GM18868 (cell line): ENCODE data around the gene GRB10.
"Not testable (repeated sequence)": the region's sequence is repeated elsewhere in the genome, so short reads cannot be mapped to it uniquely, and the experiment has no call there.

Experiments used
- ATAC-seq: cut with Tn5 transposase; IDR thresholded peaks from one replicate; pipeline ENCODE4 v1.9.1; 2021; ENCODE audit warnings: mild to moderate bottlenecking, moderate library complexity; ENCODE audit not compliant: unreplicated experiment

GRB10 gene

DNA sequence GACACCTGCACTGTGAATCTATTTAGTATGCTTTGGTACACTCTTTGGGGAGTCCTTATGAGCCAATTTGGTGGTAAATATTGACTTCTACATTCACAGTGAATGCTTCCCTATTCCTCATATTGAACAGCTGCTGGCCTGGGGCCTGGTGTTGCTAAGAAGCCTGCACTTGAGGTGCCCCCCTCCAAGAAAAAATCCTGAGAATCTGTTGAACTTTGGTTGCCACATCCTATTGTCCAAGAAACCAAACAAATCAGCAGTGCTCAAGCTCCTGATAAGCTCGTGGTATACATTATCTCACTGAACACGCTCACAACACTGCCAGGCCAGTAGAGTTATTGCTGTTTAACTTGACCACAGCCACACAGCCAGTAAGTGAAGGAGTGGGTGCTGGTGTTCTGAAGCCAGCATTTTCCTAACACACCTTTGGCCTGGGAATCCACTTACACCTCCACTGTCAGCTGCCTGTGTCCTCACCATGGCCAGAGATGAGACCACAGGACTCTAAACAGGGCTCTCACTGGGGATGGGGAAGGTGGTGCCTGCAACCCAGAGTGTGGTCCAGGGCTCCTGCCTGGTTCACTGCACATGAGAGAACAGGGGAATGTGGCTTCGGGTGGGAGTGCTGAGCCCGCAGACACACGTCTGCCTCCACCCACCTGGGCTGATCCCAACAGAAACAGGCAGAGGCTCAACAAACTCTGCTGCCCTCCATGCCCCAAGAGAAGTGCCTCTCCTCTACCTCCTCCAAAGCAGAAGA lies 224.2 kb downstream of the GRB10 start:
- ATAC-seq = no peak

DNA sequence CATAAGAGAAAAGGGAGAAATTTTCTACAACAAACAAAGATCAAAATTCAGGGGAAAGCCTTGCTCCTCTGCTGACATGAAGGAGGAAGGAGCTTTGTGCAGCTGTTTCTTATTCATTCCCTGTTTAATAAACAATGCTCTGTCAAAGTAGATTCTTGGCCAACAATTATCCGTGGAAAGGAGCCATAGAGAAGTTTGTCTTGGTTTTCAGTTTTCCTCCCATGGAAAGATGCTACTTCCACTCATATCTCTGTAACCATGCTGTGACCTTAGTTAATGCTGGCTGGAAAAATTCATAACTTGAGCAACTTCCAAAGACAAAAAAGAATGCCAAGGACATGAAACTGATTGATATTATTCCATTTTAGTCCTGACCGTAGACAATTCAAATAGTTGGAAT lies 225.6 kb downstream of the GRB10 start:
- ATAC-seq = no peak

DNA sequence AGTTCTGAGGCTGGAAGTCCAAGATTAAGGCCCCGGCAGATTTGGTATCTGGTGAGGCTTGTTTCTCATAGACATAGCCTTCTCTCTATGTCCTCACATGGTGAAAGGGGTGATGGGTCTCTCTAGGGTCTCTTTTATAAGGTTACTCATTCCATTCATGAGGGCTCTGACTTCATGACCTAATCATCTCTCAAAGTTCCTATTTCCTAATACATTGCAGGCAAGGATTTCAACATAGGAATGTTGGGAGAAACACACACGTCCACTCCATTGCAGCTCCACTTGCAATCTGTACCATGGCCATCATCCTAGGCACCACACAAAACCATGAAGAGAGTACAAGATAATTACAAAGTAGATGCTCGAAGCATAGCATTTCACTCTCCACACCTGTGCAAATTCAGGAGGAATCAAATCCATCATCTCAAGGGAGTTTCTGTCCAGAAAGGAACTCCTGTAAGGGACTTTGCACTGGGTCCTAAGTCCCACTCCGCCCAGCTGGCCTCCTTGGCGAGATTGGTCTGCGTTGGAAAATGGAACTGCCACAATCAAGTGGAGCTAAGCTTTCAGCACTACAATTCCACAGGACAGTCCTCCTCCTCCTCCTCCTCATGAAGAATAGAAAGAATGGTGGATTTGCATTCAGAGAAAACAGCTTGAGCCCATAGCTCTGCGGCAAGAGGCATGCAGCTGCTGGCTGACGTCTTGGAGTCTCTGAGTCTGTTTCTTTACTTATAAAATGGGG lies 226.3 kb downstream of the GRB10 start:
- ATAC-seq = no peak

- ATAC-seq = no peak
These were observed 227.0 kb downstream of the GRB10 start for GRCh38 chr7:50555594-50556140.

GRCh38 chr7:50554431-50555322 lies 228.0 kb downstream of the GRB10 start:
- ATAC-seq = no peak

GRCh38 chr7:50553973-50554372 lies 228.7 kb downstream of the GRB10 start:
- ATAC-seq = no peak

- no peak for ATAC-seq
These were observed 229.8 kb downstream of the GRB10 start for GRCh38 chr7:50552921-50553320.

DNA sequence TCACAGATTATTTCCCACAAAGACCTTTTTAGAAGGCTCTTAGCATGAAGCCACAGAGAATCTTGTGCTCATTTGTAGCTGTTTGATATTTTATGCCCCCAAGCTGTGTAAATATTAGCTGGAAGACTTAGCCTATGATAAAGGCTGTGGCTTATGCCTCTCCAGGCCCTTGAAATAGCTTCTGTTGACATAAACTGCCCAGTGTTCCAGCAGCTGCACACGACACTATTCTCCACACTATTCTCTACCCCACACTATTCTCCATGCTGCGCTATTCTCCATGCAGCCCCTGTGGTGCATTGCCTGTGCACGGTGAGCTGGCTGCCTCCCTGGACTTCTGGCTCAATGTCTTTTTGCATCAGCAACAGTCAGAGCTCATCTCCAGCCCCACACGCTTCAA lies 230.6 kb downstream of the GRB10 start:
- no peak for ATAC-seq

- ATAC-seq = not testable (repeated sequence)
These were observed 237.1 kb downstream of the GRB10 start for GRCh38 chr7:50545613-50546012.

GRCh38 chr7:50544992-50545391 lies 237.7 kb downstream of the GRB10 start:
- no peak for ATAC-seq

- ATAC-seq = no peak
These were observed 238.8 kb downstream of the GRB10 start for GRCh38 chr7:50543776-50544442.

- ATAC-seq = no peak
These were observed 240.6 kb downstream of the GRB10 start for GRCh38 chr7:50542132-50542531.

DNA sequence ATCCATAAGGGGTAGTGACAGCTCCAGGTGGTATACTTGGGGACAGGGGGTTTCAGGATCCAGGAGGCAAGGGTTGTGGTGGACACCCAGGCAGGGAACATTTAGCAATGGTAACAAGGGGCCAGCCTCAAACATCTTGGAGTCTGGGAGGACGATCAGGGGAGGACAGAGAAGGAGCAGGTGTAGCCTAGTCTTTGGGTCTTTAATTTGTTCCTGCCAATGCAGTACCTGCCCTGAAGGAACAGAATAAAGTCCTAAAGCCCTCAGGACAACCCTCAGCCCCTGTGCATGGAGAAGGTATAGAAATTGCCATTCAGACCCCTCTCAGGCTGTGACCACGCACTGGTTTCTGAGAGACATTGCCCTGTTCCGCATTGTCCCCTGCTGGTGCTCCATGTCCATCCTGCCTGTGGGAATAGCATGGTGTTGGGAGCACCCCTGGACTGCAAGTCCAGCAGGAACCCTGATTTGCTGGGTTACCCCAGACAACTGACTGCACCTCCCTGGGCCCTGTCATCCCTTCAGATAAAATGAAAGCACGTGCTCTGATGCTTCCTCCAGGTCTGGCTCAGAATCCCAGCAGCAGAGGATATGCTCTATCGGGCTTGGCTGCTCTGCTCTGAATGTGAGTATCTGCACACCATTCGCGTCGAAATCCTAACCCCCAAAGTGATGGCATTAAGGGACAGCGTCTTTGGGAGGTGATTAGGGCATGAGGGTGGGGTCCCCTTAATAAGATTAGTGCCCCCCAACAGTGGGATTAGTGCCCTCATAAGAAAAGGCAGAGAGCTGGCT lies 241.7 kb downstream of the GRB10 start:
- no peak for ATAC-seq
